HEK293 (cell line): ENCODE data around the gene TMED1.

ENCODE experiments used
- CTCF ChIA-PET: fragments of 350-600 bp; formaldehyde crosslinking; extraction: SDS; loops from one replicate; lab custom pipeline; 2021; ENCODE audit warnings: antibody characterized with exemption; lab: Yijun Ruan, JAX
- POLR2A ChIA-PET: fragments of 300-600 bp; formaldehyde crosslinking; extraction: SDS; loops from one replicate; lab custom pipeline; 2020; ENCODE audit warnings: antibody characterized with exemption, inconsistent platforms; lab: Yijun Ruan, JAX
- H3K27ac ChIP-seq: fragments of 200-500 bp; sonication (Bioruptor generic); 2 replicates; pipeline ENCODE4 v1.5.1; 2014; ENCODE audit warnings: low read depth, low read length, control low read depth, inconsistent platforms; ENCODE audit errors: extremely low read depth
- H3K36me3 ChIP-seq, 2 experiments: fragments of 200-500 bp in 1 of 2; sonication (Bioruptor generic) in 1 of 2; 1 replicate in 1 of 2; 2 replicates in 1 of 2; pipeline ENCODE4 v1.5.1; 2014 to 2017; ENCODE audit warnings: inconsistent platforms in 2 of 2, low read length in 2 of 2; ENCODE audit not compliant: control insufficient read depth in 2 of 2, insufficient read depth in 1 of 2
- H3K4me1 ChIP-seq: fragments of 200-500 bp; sonication (Bioruptor generic); 2 replicates; pipeline ENCODE4 v1.5.1; 2014; ENCODE audit warnings: mild to moderate bottlenecking, low read length, inconsistent platforms; ENCODE audit not compliant: control insufficient read depth, insufficient read depth
- H3K4me3 ChIP-seq: 2 replicates; pipeline ENCODE4 v1.5.1; 2011; ENCODE audit warnings: low read depth, mild to moderate bottlenecking, control low read depth, low read length, moderate library complexity
- H3K9me3 ChIP-seq: fragments of 200-500 bp; sonication (Bioruptor generic); 2 replicates; pipeline ENCODE4 v1.5.1; 2014; ENCODE audit warnings: low read depth, low read length, inconsistent platforms; ENCODE audit not compliant: control insufficient read depth, insufficient read depth
- GLIS2 ChIP-seq: fragments of 450-650 bp; formaldehyde crosslinking; IDR thresholded peaks from 2 replicates; pipeline ENCODE4 v1.5.1; 2016; ENCODE audit warnings: missing biosample characterization, missing genetic modification characterization
- ZBTB48 ChIP-seq: fragments of 450-650 bp; formaldehyde crosslinking; IDR thresholded peaks from 2 replicates; pipeline ENCODE4 v1.5.1; 2016; ENCODE audit warnings: missing biosample characterization, missing genetic modification characterization
- ZNF146 ChIP-seq: fragments of 450-650 bp; formaldehyde crosslinking; IDR thresholded peaks from 2 replicates; pipeline ENCODE4 v1.5.1; 2016; ENCODE audit warnings: missing biosample characterization, missing genetic modification characterization
- ZNF174 ChIP-seq: fragments of 450-650 bp; formaldehyde crosslinking; IDR thresholded peaks from 2 replicates; pipeline ENCODE4 v1.5.0; 2017; ENCODE audit warnings: missing biosample characterization, mild to moderate bottlenecking, missing genetic modification characterization
- ZNF335 ChIP-seq: fragments of 450-650 bp; formaldehyde crosslinking; conservative IDR thresholded peaks from 2 replicates; pipeline ENCODE4 v1.5.1; 2016; ENCODE audit warnings: missing biosample characterization, missing genetic modification characterization
- ZNF366 ChIP-seq: fragments of 450-650 bp; formaldehyde crosslinking; conservative IDR thresholded peaks from 2 replicates; pipeline ENCODE4 v1.5.1; 2016; ENCODE audit warnings: missing biosample characterization, missing genetic modification characterization
- ZNF391 ChIP-seq: fragments of 450-650 bp; formaldehyde crosslinking; IDR thresholded peaks from 2 replicates; pipeline ENCODE4 v1.5.1; 2016; ENCODE audit warnings: low read depth, missing biosample characterization, missing genetic modification characterization, borderline replicate concordance
- ZNF398 ChIP-seq: fragments of 450-650 bp; formaldehyde crosslinking; IDR thresholded peaks from 2 replicates; pipeline ENCODE4 v1.5.1; 2017; ENCODE audit warnings: missing biosample characterization, missing genetic modification characterization
- ZNF416 ChIP-seq: fragments of 450-650 bp; formaldehyde crosslinking; IDR thresholded peaks from 2 replicates; pipeline ENCODE4 v1.5.1; 2016; ENCODE audit warnings: missing biosample characterization, missing genetic modification characterization
- ZNF501 ChIP-seq: fragments of 450-650 bp; formaldehyde crosslinking; IDR thresholded peaks from 2 replicates; pipeline ENCODE4 v1.5.1; 2016; ENCODE audit warnings: missing biosample characterization, missing genetic modification characterization
- ZNF514 ChIP-seq: fragments of 450-650 bp; formaldehyde crosslinking; IDR thresholded peaks from 2 replicates; pipeline ENCODE4 v1.5.1; 2016; ENCODE audit warnings: missing biosample characterization, missing genetic modification characterization
- ZNF518A ChIP-seq: fragments of 450-650 bp; formaldehyde crosslinking; conservative IDR thresholded peaks from 2 replicates; pipeline ENCODE4 v1.5.1; 2016; ENCODE audit warnings: low read depth, missing biosample characterization, missing genetic modification characterization
- ZNF580 ChIP-seq: fragments of 450-650 bp; formaldehyde crosslinking; IDR thresholded peaks from 2 replicates; pipeline ENCODE4 v1.5.1; 2016; ENCODE audit warnings: missing biosample characterization, missing genetic modification characterization
- ZNF624 ChIP-seq: fragments of 450-650 bp; formaldehyde crosslinking; IDR thresholded peaks from 2 replicates; pipeline ENCODE4 v1.5.1; 2017; ENCODE audit warnings: missing biosample characterization, missing genetic modification characterization
- ZNF629 ChIP-seq: fragments of 450-650 bp; formaldehyde crosslinking; IDR thresholded peaks from 2 replicates; pipeline ENCODE4 v1.5.1; 2017; ENCODE audit warnings: missing biosample characterization, missing genetic modification characterization
- ZNF658 ChIP-seq: fragments of 450-650 bp; formaldehyde crosslinking; IDR thresholded peaks from 2 replicates; pipeline ENCODE4; 2016; ENCODE audit warnings: missing biosample characterization, missing genetic modification characterization
- TF ChIP-seq, protein P1 (sequence below): fragments of 450-650 bp; formaldehyde crosslinking; IDR thresholded peaks from 2 replicates; pipeline ENCODE4 v1.5.0; 2017; ENCODE audit warnings: missing biosample characterization, missing genetic modification characterization, borderline replicate concordance

The TMED1 gene

DNA sequence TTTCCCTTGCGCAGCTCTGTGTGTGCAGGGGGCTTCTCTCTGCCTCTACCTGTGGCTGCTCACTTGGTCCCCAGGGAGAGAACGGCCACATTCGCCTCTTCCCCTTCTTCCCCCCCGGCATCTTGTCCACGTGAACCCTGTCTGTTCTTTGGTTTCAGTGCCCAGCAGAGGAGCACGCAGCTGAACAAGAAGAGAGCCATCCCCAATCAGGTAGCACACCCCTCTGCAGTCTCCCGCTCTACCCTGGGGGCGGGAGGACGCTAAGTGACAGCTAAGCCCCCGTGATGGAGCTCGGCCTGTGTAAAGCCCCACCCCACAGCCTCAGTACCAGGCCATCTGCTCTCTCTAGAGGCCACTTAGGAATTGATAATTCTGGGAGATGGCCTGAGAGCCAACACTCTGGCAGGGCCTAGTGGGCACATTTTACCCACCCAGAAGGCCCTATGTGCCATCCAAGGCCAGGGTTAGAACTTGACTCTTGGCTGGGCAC lies 30.2 kb downstream of the TMED1 start:
- TF ChIP-seq, protein P1, sequence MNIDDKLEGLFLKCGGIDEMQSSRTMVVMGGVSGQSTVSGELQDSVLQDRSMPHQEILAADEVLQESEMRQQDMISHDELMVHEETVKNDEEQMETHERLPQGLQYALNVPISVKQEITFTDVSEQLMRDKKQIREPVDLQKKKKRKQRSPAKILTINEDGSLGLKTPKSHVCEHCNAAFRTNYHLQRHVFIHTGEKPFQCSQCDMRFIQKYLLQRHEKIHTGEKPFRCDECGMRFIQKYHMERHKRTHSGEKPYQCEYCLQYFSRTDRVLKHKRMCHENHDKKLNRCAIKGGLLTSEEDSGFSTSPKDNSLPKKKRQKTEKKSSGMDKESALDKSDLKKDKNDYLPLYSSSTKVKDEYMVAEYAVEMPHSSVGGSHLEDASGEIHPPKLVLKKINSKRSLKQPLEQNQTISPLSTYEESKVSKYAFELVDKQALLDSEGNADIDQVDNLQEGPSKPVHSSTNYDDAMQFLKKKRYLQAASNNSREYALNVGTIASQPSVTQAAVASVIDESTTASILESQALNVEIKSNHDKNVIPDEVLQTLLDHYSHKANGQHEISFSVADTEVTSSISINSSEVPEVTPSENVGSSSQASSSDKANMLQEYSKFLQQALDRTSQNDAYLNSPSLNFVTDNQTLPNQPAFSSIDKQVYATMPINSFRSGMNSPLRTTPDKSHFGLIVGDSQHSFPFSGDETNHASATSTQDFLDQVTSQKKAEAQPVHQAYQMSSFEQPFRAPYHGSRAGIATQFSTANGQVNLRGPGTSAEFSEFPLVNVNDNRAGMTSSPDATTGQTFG = no peak
- TF ChIP-seq ZNF580 (tag by site-specific recombination) = no peak
- TF ChIP-seq ZNF174 = no peak
- no peak for TF ChIP-seq ZNF624
- no peak for TF ChIP-seq ZBTB48
- no peak for TF ChIP-seq ZNF146
- no peak for TF ChIP-seq ZNF335
- TF ChIP-seq ZNF658 (tag by site-specific recombination) = no peak
- TF ChIP-seq GLIS2 (tag by site-specific recombination) = no peak
- TF ChIP-seq ZNF518A = no peak
- TF ChIP-seq ZNF629 (tag by site-specific recombination) = no peak
- no peak for TF ChIP-seq ZNF416 (tag by site-specific recombination)
- no peak for TF ChIP-seq ZNF514 (tag by site-specific recombination)
- TF ChIP-seq ZNF366 (tag by site-specific recombination) = no peak
- TF ChIP-seq ZNF391 (tag by site-specific recombination) = no peak
- no peak for TF ChIP-seq ZNF398
- TF ChIP-seq ZNF501 (tag by site-specific recombination) = no peak
- ChIA-PET POLR2A (interaction anchor here (0.5 kb wide), 1 partner anchor 262 kb away, joined by 5 read pairs; the partner anchor contains the start of gene ATG4D), CTCF (interaction anchor here (1.0 kb wide), 1 partner anchor 12 kb away, joined by 3 read pairs; no protein-coding TSS in a partner anchor)
- Histone ChIP-seq H3K36me3 (peaks cover 19 to 73% of the 10 kb centered on the region in 2 experiments; a peak in 2 of 3 replicates), H3K27ac (no peak overlapping the region), H3K4me1 (no peaks in the 10 kb centered on the region), H3K4me3 (no peak overlapping the region), H3K9me3 (no peaks in the 10 kb centered on the region)
